Measurements from ENCODE around the gene ZNF335. TPM values are rescaled to one million over a fixed set of nuclear protein-coding genes. Genes with fewer than 3 reads are reported as not detected.

Gene ZNF335
- total RNA-seq = 16.9 and 23.7 TPM in 2 replicates

GRCh38 chr20:45971675-45972499 lies at the start of gene ZNF335:
Gene ZNF335 (minus strand): TSS chr20:45972203. CDS start chr20:45971410, 793 bp downstream.

GRCh38 chr20:45934586-45935415 lies 37.2 kb downstream of the ZNF335 start, which contains the start of gene PCIF1:
Gene PCIF1 (plus strand): TSS chr20:45934683. CDS start chr20:45939000, 4,317 bp downstream.

GRCh38 chr20:45911486-45912343 lies 60.3 kb downstream of the ZNF335 start, which contains the start of gene PLTP:
Gene PLTP (minus strand): TSS chr20:45912155. CDS start chr20:45911452, 703 bp downstream.

Other genes starting within 250 kb of the ZNF335 start
- not detected in 2 replicates for gene SPINT4, start 249.9 kb downstream of the ZNF335 start, total RNA-seq
- 0.20 and 0.73 TPM in 2 replicates for gene WFDC3, start 180.3 kb downstream of the ZNF335 start, total RNA-seq
- gene DNTTIP1, start 180.2 kb downstream of the ZNF335 start, total RNA-seq = 13.5 and 15.4 TPM in 2 replicates
- gene UBE2C, start 159.6 kb downstream of the ZNF335 start, total RNA-seq = 31.2 and 36.4 TPM in 2 replicates
- gene TNNC2, start 144.9 kb downstream of the ZNF335 start, total RNA-seq = 0.73 TPM in 1 of 2 replicates, not detected in the other
- 87.6 and 101 TPM in 2 replicates for gene SNX21, start 138.4 kb downstream of the ZNF335 start, total RNA-seq
- 25.6 and 30.1 TPM in 2 replicates for gene ACOT8, start 114.8 kb downstream of the ZNF335 start, total RNA-seq
- 3.9 and 4.8 TPM in 2 replicates for gene ZSWIM3, start 114.6 kb downstream of the ZNF335 start, total RNA-seq
- gene ZSWIM1, start 91.0 kb downstream of the ZNF335 start, total RNA-seq = 10.4 and 11.0 TPM in 2 replicates
- 1.4 and 1.5 TPM in 2 replicates for gene SPATA25, start 84.6 kb downstream of the ZNF335 start, total RNA-seq
- gene NEURL2, start 81.0 kb downstream of the ZNF335 start, total RNA-seq = 2.6 and 2.7 TPM in 2 replicates
- gene CTSA, start 80.9 kb downstream of the ZNF335 start, total RNA-seq = 90.1 and 95.2 TPM in 2 replicates
- 6.6 and 33.1 TPM in 2 replicates for gene PLTP, start 60.0 kb downstream of the ZNF335 start, total RNA-seq
- gene PCIF1, start 37.5 kb downstream of the ZNF335 start, total RNA-seq = 10.7 and 11.3 TPM in 2 replicates
- gene MMP9, start 36.7 kb upstream of the ZNF335 start, total RNA-seq = not detected in 2 replicates
- gene SLC12A5, start 57.0 kb upstream of the ZNF335 start, total RNA-seq = not detected in 2 replicates
- gene NCOA5, start 117.8 kb upstream of the ZNF335 start, total RNA-seq = 12.9 and 20.7 TPM in 2 replicates
- gene CD40, start 146.1 kb upstream of the ZNF335 start, total RNA-seq = 4.7 and 9.6 TPM in 2 replicates